Endothelial cell of umbilical vein (primary cell): ENCODE results near the gene TBL1Y. TPM values are rescaled to one million over a fixed set of nuclear protein-coding genes. Genes with fewer than 3 reads are reported as not detected.

Experiments used
- BruUV-seq: library from RNA; stranded (reverse); fragments of 400-500 nt; replicated peaks from 2 replicates; lab custom pipeline; 2021; lab: Mats Ljungman, UMichigan
- CTCF ChIA-PET: fragments of 300-600, 350-600 bp; sonication (Branson Sonifier 250); formaldehyde crosslinking; loops from one replicate; lab custom pipeline; 2021; ENCODE audit warnings: antibody characterized with exemption, inconsistent platforms; lab: Charles Lee
- POLR2A ChIA-PET: fragments of 300-600, 350-600 bp; sonication (Branson Sonifier 250); formaldehyde crosslinking; loops from one replicate; lab custom pipeline; 2021; ENCODE audit warnings: antibody characterized with exemption, inconsistent platforms; lab: Charles Lee
- DNase-seq: peaks from one replicate; pipeline ENCODE4 v3.0.0-alpha.2; 2011; ENCODE audit warnings: low read depth, low spot score
- FAIRE-seq: peaks from 2 replicates; lab custom pipeline; 2011; peaks lifted over from hg19 to GRCh38; lab: Jason Lieb, UNC
- H2AFZ ChIP-seq: 2 replicates; pipeline ENCODE4 v1.6.0; 2012; ENCODE audit warnings: low read depth, low read length, control low read depth, inconsistent platforms
- H3K27ac ChIP-seq: 2 replicates; pipeline ENCODE4 v1.5.1; 2011; ENCODE audit warnings: low read depth, mild to moderate bottlenecking, control low read depth, low read length, moderate library complexity; ENCODE audit not compliant: insufficient read depth
- H3K27me3 ChIP-seq, 2 experiments: 2 replicates each; pipeline versions ENCODE4 v1.6.0 to v1.6.1; 2011; ENCODE audit warnings: low read length in 2 of 2, mixed read lengths in 1 of 2; ENCODE audit not compliant: control insufficient read depth in 2 of 2, insufficient read depth in 2 of 2
- H3K36me3 ChIP-seq, 2 experiments: 2 replicates in 1 of 2; 3 replicates in 1 of 2; pipeline ENCODE4 v1.5.1; 2011; ENCODE audit warnings: low read length in 2 of 2, mild to moderate bottlenecking in 1 of 2, moderate library complexity in 1 of 2; ENCODE audit not compliant: control insufficient read depth in 2 of 2, insufficient read depth in 2 of 2; ENCODE audit errors: extremely low read depth in 1 of 2
- H3K4me1 ChIP-seq: 3 replicates; pipeline ENCODE4 v1.5.1; 2011; ENCODE audit warnings: mild to moderate bottlenecking, low read length; ENCODE audit not compliant: control insufficient read depth, insufficient read depth; ENCODE audit errors: extremely low read depth
- H3K4me2 ChIP-seq: 2 replicates; pipeline ENCODE4 v1.6.1; 2011; ENCODE audit warnings: low read length, control low read depth, mixed read lengths; ENCODE audit not compliant: insufficient read depth
- H3K4me3 ChIP-seq, 3 experiments: fragments of 200-600 bp in 1 of 3; sonication (generic), shearing (Covaris generic) in 1 of 3; replicated peaks in 1 of 3; 2 replicates each; pipeline ENCODE4 v1.5.1; 2011 to 2016; ENCODE audit warnings: control low read depth in 3 of 3, low read length in 3 of 3, mild to moderate bottlenecking in 2 of 3, inconsistent platforms in 1 of 3, low read depth in 1 of 3, moderate library complexity in 1 of 3; ENCODE audit not compliant: insufficient read depth in 1 of 3
- H3K79me2 ChIP-seq: 2 replicates; pipeline ENCODE4 v1.6.0; 2012; ENCODE audit warnings: low read length, inconsistent platforms; ENCODE audit not compliant: control insufficient read depth, insufficient read depth
- H3K9ac ChIP-seq: replicated peaks from 2 replicates; pipeline ENCODE3; 2011; ENCODE audit warnings: low read length, control low read depth; ENCODE audit not compliant: insufficient read depth; ENCODE audit errors: extremely low read depth
- H3K9me1 ChIP-seq: replicated peaks from 3 replicates; pipeline ENCODE4 v1.6.0; 2011; ENCODE audit warnings: mild to moderate bottlenecking, low read length; ENCODE audit not compliant: control insufficient read depth, insufficient read depth; ENCODE audit errors: extremely low read depth
- H3K9me3 ChIP-seq: replicated peaks from 2 replicates; pipeline ENCODE4 v1.5.1; 2012; ENCODE audit warnings: low read length, inconsistent platforms; ENCODE audit not compliant: control insufficient read depth, insufficient read depth
- H4K20me1 ChIP-seq: replicated peaks from 2 replicates; pipeline ENCODE3; 2011; ENCODE audit warnings: mild to moderate bottlenecking, low read length; ENCODE audit not compliant: control insufficient read depth, insufficient read depth; ENCODE audit errors: extremely low read depth
- CTCF ChIP-seq, 2 donors: IDR thresholded peaks; 1 replicate in 1 of 2; 2 replicates in 1 of 2; pipeline ENCODE4 v1.5.1; 2011; ENCODE audit warnings: low read length in 2 of 2, mild to moderate bottlenecking in 2 of 2, moderate library complexity in 2 of 2, control low read depth in 1 of 2, inconsistent platforms in 1 of 2, low read depth in 1 of 2; ENCODE audit not compliant: insufficient read depth in 1 of 2; ENCODE audit errors: extremely low read depth in 1 of 2
- EZH2 ChIP-seq: IDR thresholded peaks from 2 replicates; pipeline ENCODE4 v1.6.1; 2012; ENCODE audit warnings: borderline replicate concordance, low read depth, mild to moderate bottlenecking, moderate library complexity, low read length, inconsistent platforms; ENCODE audit not compliant: severe bottlenecking
- FOS ChIP-seq: IDR thresholded peaks from 2 replicates; pipeline ENCODE4 v1.6.1; 2011; ENCODE audit warnings: mild to moderate bottlenecking, low read length, moderate library complexity, borderline replicate concordance; ENCODE audit not compliant: insufficient read depth
- GATA2 ChIP-seq: IDR thresholded peaks from 2 replicates; pipeline ENCODE4 v1.7.0; 2011; ENCODE audit warnings: low read depth, mild to moderate bottlenecking, moderate library complexity, mixed read lengths, low read length; ENCODE audit not compliant: insufficient read length, insufficient read depth
- JUN ChIP-seq: IDR thresholded peaks from 2 replicates; pipeline ENCODE4 v1.6.1; 2011; ENCODE audit warnings: borderline replicate concordance, low read depth; ENCODE audit not compliant: insufficient read length, insufficient read depth
- MAX ChIP-seq: IDR thresholded peaks from 2 replicates; pipeline ENCODE4 v1.6.1; 2011; ENCODE audit not compliant: insufficient read depth, insufficient read length
- MYC ChIP-seq: IDR thresholded peaks from one replicate; pipeline ENCODE4 v1.6.1; 2011; ENCODE audit warnings: mild to moderate bottlenecking, low read depth, low read length
- POLR2A ChIP-seq: IDR thresholded peaks from 2 replicates; pipeline ENCODE4 v1.6.1; 2012; ENCODE audit warnings: low read depth, mild to moderate bottlenecking, control low read depth, low read length
- POLR2AphosphoS5 ChIP-seq: IDR thresholded peaks from 2 replicates; pipeline ENCODE4 v1.6.1; 2012; ENCODE audit warnings: low read depth, mild to moderate bottlenecking, control low read depth, low read length, moderate library complexity; ENCODE audit not compliant: insufficient read depth
- dilution Hi-C: fragments of 300-500 bp; cut with MboI; formaldehyde crosslinking; loops from one replicate; pipeline ENCODE4 v1.15.0; 2019; ENCODE audit warnings: low sequenced_read_pairs; ENCODE audit not compliant: extremely low pct_ligation_motif_present
- intact Hi-C: fragments of 100-400 bp; cut with micrococcal nuclease; formaldehyde crosslinking; loops from one replicate; pipeline ENCODE4 v1.10.0; 2022
- polyA plus RNA-seq, 4 experiments: library from polyadenylated mRNA; depleted of rRNA in 3 of 4; stranded (reverse) in 3 of 4; unstranded in 1 of 4; fragments of >200 nt; gene quantifications; 2 replicates each; pipeline versions ENCODE4 v1.2.1 to v1.2.3, GENCODE V29; 2011 to 2012; ENCODE audit warnings: missing spikeins in 1 of 4
- total RNA-seq: library from RNA; stranded (reverse); gene quantifications from 2 replicates; pipeline ENCODE4 v1.2.3, GENCODE V29; 2021

The TBL1Y gene
- total and polyA plus RNA-seq, 2 donors (not counting 3 experiments of a cell fraction or from before 2014, with no cell fraction given), result not detected

DNA sequence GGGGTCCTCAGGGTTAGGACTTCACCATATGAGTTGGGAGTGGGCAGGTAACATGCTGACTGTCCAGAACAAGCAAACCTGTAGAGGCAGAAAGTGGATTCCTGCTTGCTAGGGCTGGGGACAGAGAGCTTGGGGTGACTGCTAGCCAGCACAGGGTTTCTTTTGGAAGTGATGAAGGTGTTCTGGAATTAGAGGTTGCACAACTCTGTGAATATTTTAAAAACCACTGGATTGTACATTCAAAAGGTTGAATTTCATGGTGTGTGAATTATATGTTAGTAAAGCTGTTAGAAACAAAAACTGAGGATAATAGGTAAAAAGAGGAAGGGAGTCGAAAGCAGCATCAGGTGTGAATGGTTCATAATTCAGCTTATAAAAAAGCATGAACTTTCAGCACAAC is 57.7 kb downstream of the TBL1Y start:
- DNase-seq, result no peak
- no peaks in the 10 kb centered on the region for H3K4me1 ChIP-seq
- no peak overlapping the region for H3K4me3 ChIP-seq
- no TSS peak for BruUV-seq
- H3K9ac ChIP-seq, result no peak overlapping the region
- intact Hi-C loops (loop anchor here (10.0 kb wide), 1 partner anchor 847 kb away; no protein-coding TSS in a partner anchor), dilution Hi-C loops (no loop called here)
- no peaks in the 10 kb centered on the region for H3K36me3 ChIP-seq
- H4K20me1 ChIP-seq, result no peaks in the 10 kb centered on the region
- H3K4me2 ChIP-seq, result no peak overlapping the region
- no peak for FAIRE-seq
- H2AFZ ChIP-seq, result no peak overlapping the region
- H3K27ac ChIP-seq, result no peak overlapping the region
- TF ChIP-seq MYC, result no peak
- no peaks in the 10 kb centered on the region for H3K9me3 ChIP-seq
- no peaks in the 10 kb centered on the region for H3K79me2 ChIP-seq
- ChIA-PET POLR2A (no interaction called here), CTCF (no interaction called here)
- H3K27me3 ChIP-seq, result no peaks in the 10 kb centered on the region
- no peaks in the 10 kb centered on the region for H3K9me1 ChIP-seq

GRCh38 chrY:6972271-6972887 is 61.9 kb downstream of the TBL1Y start:
- FAIRE-seq, result no peak
- H3K9ac ChIP-seq, result no peak overlapping the region
- H3K4me1 ChIP-seq, result no peaks in the 10 kb centered on the region
- DNase-seq, result no peak
- BruUV-seq, result no TSS peak
- CTCF ChIA-PET, result no interaction called here
- intact Hi-C loops (no loop called here), dilution Hi-C loops (no loop called here)
- H3K27me3 ChIP-seq, result no peaks in the 10 kb centered on the region
- H3K4me2 ChIP-seq, result no peak overlapping the region
- no peaks in the 10 kb centered on the region for H3K9me1 ChIP-seq
- TF ChIP-seq GATA2 (no peak), EZH2 (no peak), CTCF (IDR thresholded peaks at IDR 0.05; ENCODE audit: extremely low read depth in 1 of 2, insufficient read depth in 1 of 2, low read depth in 1 of 2, low read length in 2 of 2) (no peak), MYC (no peak), FOS (no peak), POLR2AphosphoS5 (no peak), MAX (no peak), POLR2A (no peak), JUN (no peak)
- H3K36me3 ChIP-seq, result no peaks in the 10 kb centered on the region
- POLR2A ChIA-PET, result no interaction called here
- no peaks in the 10 kb centered on the region for H3K9me3 ChIP-seq
- no peak overlapping the region for H3K27ac ChIP-seq
- H3K4me3 ChIP-seq, result no peak overlapping the region
- H3K79me2 ChIP-seq, result no peaks in the 10 kb centered on the region
- no peak overlapping the region for H2AFZ ChIP-seq
- no peaks in the 10 kb centered on the region for H4K20me1 ChIP-seq
